Activated CD8-positive, alpha-beta memory T cell treated with anti-CD3 and anti-CD28 coated beads, Interleukin-2, amount 50 U/mL, for 48 hours (primary cell): Measurements from ENCODE around the gene HFE.
"Not testable (repeated sequence)": the region's sequence is repeated elsewhere in the genome, so short reads cannot be mapped to it uniquely, and the experiment has no call there.

Source experiments
- DNase-seq: peaks from one replicate; pipeline ENCODE4 v3.0.0-alpha.2; 2020

Gene HFE

DNA sequence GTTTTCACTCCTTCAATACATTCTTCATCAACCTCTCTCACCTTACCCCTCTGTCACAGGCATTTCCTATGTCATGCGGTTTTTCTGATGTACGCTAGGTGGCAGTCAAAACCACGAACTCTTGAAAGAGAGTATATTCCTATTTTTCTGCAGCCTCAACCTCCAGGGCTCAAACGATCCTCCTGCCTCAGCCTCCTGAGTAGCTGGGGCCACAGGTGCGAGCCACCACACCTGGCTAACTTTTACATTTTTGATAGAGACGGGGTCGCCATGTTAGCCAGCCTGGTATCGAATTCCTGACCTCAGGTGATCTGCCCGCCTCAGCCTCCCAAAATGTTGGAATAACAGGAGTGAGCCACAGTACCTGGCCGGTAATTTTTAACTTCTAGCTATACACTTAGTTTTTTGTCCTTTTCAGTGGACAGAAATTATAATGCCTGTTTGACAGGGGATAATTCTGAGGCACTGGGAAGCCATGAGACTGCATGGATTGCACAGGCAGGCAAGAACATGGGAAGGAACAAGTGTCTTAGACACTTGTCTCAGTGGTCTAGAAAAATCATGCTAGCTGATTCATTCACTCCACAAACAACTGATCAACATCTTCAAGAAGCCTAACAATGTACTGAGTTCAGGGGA is 22.5 kb upstream of the HFE start:
- DNase-seq = no peak

DNA sequence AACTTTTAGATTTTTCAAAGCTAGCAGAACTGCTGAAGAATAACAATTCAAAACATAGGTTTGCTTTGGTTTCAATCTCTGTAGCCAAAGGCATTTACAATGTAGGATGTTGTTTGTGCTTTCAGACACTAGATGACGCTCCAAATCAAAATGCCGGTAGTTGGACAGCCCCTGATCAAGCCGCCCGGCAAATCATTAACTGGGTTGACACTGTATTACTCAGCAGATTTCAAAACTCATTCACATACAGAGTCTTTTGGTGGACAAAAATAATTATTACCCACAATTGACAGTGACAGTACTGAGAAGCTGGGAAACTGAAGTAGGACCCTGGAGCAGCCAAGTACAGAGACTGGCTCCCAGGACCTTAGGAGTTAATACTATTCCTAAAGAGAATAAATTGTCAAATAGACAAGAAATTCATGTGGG is 21.3 kb upstream of the HFE start:
- DNase-seq = no peak

DNA sequence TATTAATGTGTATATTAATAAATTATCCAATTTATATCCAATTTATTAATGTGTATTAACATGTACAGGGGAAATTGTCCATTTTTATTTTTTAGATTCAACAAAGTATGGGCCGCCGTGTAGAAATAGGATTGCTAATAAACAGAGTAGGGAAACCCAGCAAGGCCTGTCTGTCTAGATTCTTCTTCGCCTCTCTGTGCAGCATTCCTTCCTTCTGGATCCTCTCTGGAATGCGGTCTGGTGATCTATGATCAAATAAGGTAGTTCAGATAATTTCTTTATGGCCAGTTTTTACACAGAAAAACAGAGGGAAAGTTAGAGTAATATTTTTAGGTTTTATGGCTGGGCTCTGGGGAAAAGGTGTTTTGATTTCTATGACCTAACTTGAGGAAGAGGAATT is 19.9 kb upstream of the HFE start:
- no peak for DNase-seq

DNA sequence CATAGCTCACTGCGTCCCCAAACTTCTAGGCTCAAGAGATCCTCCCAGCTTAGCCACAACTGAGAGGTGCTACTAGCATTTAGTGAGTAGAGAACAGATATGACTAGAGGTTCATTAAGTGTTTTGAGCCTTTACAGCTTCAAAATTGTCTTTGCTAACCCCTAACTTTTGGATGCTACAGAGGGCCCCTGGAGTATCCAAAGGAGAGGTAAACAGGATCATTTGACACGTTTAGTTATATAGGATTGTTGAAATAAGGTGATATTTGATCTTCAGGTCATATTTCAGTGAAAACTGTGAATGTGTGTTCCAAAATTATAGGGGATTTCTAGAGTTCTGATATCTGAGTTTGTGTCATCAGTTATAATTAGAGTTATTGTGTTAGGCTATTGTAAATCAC is 19.2 kb upstream of the HFE start:
- DNase-seq = no peak

DNA sequence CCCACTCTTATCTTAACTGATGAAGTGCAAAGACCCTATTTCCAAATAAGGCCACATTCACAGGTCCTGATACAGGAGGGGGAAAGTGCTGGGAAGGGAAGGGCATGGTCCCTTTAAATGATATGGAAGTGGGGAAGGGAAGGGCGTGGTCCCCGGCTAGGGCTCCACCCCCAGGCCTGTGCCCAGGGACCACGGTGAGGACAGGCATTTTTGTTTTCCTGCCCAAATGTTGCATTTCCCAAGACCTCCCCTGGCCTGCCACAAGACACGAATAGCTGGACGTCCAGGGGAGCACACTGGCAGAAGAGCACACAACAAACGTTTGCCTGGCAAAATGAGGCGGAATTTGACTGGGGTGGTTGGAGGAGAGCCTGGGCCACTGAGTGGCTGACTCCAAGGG is 16.1 kb upstream of the HFE start:
- DNase-seq = no peak

DNA sequence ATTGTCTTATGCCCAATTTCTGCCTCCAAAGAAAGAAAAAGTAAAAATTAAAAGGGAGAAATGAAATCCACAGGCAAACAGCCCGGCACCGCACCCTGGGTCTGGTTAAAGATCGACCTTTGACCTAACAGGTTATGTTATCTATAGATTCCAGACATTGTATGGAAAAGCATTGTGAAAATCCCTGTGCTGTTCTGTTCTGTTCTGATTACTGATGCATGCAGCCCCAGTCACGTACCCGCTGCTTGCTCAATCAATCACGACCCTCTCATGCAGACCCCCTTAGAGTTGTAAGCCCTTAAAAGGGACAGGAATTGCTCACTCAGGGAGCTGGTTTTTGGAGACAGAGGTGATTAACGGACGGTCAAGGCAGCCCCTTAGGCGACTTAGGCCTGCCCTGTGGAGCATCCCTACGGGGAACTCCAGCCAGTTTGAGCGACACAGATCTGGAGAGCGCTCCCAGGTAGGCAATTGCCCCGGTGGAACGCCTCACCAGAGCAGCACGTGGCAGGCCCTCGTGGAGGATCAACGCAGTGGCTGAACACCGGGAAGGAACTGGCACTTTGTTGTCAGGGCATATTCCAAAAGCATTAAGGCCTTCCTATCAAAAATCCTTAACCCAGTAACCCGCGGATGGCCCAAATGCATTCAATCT is 12.0 kb upstream of the HFE start:
- no peak for DNase-seq

DNA sequence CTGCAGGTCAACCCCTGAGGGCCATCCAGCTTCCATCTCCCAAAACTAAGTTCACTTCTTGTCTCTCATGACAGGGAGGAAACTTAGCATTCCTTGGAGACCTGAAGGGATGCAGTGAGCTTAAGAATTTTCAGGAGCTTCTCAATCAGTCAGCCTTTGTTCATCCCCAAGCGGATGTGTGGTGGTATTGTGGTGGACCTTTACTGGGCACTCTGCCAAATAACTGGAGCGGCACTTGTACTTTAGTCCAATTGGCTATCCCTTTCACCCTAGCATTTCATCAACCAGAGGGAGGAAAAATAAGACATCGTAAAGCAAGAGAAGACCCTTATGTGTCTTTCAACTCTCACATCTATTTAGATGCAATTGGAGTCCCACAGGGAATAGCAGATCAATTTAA is 9.2 kb upstream of the HFE start:
- DNase-seq = not testable (repeated sequence)

DNA sequence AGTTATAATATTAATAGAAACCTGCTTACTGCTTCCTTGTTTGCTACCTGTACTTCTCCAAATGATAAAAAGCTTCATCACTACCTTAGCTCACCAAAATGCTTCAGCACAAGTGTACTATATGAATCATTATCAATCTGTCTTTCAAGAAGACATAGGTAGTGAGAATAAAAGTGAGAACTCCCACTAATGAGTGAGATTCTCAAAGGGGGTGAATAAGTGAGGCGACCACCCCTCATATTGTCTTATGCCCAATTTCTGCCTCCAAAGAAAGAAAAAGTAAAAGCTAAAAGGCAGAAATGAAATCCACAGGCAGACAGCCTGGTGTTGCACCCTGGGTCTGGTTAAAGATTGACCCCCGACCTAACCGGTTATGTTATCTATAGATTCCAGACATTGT is 6.1 kb upstream of the HFE start:
- not testable (repeated sequence) for DNase-seq

DNA sequence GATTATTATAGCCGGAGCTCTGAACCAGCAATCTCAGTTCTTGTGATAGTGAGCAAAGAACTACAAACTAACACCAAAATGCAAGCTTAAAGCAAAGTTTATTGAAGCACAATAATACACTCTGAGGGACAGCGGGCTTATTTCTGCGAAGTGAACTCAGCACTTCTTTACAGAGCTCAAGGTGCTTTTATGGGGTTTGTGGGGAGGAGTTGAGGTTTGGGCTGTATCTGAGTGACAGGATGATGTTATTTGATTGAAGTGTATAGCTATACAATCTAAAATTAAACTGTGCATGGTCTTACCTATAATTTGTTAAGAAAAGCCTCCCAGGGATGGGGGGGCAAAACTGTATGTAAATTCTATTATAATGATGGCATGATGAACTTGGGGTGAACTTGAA is 1.0 kb upstream of the HFE start:
- DNase-seq = no peak

DNA sequence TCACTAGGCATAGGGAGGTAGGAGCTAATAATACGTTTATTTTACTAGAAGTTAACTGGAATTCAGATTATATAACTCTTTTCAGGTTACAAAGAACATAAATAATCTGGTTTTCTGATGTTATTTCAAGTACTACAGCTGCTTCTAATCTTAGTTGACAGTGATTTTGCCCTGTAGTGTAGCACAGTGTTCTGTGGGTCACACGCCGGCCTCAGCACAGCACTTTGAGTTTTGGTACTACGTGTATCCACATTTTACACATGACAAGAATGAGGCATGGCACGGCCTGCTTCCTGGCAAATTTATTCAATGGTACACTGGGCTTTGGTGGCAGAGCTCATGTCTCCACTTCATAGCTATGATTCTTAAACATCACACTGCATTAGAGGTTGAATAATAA is 1.1 kb downstream of the HFE start:
- DNase-seq = no peak

DNA sequence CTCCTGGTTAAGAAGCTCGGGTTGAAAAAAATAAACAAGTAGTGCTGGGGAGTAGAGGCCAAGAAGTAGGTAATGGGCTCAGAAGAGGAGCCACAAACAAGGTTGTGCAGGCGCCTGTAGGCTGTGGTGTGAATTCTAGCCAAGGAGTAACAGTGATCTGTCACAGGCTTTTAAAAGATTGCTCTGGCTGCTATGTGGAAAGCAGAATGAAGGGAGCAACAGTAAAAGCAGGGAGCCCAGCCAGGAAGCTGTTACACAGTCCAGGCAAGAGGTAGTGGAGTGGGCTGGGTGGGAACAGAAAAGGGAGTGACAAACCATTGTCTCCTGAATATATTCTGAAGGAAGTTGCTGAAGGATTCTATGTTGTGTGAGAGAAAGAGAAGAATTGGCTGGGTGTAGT is 2.0 kb downstream of the HFE start:
- DNase-seq = no peak

DNA sequence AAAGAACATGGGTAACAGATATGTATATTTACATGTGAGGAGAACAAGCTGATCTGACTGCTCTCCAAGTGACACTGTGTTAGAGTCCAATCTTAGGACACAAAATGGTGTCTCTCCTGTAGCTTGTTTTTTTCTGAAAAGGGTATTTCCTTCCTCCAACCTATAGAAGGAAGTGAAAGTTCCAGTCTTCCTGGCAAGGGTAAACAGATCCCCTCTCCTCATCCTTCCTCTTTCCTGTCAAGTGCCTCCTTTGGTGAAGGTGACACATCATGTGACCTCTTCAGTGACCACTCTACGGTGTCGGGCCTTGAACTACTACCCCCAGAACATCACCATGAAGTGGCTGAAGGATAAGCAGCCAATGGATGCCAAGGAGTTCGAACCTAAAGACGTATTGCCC is 5.2 kb downstream of the HFE start:
- no peak for DNase-seq

DNA sequence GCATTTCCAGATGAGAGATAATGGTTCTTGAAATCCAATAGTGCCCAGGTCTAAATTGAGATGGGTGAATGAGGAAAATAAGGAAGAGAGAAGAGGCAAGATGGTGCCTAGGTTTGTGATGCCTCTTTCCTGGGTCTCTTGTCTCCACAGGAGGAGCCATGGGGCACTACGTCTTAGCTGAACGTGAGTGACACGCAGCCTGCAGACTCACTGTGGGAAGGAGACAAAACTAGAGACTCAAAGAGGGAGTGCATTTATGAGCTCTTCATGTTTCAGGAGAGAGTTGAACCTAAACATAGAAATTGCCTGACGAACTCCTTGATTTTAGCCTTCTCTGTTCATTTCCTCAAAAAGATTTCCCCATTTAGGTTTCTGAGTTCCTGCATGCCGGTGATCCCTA is 6.8 kb downstream of the HFE start:
- no peak for DNase-seq

DNA sequence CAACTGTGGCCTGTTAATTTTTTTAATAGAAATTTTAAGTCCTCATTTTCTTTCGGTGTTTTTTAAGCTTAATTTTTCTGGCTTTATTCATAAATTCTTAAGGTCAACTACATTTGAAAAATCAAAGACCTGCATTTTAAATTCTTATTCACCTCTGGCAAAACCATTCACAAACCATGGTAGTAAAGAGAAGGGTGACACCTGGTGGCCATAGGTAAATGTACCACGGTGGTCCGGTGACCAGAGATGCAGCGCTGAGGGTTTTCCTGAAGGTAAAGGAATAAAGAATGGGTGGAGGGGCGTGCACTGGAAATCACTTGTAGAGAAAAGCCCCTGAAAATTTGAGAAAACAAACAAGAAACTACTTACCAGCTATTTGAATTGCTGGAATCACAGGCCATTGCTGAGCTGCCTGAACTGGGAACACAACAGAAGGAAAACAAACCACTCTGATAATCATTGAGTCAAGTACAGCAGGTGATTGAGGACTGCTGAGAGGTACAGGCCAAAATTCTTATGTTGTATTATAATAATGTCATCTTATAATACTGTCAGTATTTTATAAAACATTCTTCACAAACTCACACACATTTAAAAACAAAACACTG is 10.1 kb downstream of the HFE start:
- peak; percentile 71 for DNase-seq

DNA sequence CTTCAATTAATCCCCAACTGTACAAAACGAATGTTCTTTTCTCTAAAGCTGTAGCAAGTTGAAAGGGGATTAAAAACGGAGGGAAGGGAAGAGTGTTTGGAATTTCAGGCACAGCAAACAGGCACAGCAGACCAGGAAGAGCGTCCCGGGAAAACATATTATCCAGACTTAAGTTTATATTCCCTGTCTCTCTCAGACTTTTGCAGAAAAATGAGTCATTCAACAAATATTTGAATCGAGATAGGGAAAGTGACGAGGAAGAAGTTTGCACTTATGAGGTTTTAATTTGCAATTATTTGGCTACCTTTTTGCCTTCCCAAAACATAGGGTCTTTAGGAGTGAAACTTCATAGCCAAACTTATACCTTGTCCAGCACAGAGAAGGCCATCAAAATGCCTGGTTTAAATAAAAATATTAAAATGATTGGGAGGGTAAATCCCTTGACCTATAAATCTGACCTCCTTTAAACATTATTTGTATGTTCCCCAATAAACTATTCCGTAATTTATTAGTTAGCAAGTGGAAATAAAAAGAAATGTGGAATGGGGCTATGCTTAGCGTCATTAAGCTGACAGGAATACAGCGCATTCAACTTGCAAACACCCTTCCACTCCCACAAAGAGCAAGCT is 16.0 kb downstream of the HFE start:
- no peak for DNase-seq

DNA sequence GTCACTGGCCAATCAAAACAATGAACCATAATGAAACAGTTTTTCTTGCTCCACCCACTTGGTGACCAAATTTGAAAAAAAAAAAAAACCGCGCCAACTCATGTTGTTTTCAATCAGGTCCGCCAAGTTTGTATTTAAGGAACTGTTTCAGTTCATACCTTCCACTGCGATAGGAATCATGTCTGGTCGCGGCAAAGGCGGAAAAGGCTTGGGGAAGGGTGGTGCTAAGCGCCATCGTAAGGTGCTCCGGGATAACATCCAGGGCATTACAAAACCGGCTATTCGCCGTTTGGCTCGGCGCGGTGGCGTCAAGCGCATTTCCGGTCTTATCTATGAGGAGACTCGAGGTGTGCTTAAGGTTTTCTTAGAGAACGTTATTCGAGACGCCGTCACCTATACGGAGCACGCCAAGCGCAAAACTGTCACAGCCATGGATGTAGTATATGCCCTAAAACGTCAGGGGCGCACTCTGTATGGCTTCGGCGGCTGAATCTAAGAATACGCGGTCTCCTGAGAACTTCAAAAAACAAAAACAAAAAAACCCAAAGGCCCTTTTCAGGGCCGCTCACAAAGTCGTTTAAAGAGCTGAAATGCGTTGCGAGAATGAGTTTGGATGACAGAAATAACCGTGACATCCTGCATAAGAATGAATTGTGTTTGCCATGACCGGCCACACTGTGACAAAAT is 16.7 kb downstream of the HFE start:
- peak; percentile 93 for DNase-seq

DNA sequence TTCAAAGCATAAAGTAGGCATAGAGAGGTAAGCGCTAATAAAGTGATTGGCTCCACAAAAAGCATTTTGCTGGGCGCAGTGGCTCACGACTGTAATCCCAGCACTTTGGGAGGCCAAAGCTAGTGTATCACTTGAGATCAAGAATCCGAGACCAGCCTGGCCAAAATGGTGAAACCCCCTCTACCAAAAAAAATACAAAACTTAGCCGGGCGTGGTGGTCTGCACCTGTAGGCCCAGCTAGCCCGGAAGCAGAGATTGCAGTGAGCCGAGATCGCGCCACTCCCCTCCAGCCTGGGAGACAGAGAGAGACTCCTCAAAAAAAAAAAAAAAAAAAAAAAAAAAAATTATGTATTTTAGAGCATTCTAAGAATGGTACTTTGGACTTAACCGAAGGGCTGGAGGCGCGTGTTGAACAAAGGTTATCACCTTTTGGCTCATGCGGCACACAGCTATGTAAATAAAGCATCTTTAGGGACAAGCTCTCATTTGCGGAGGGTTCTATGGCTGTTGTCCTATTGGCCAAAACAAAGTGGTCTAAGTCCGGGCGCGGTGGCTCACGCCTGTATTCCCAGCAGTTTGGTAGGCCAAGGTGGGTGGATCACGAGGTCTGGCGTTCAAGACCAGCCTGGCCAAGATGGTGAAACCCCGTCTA is 17.4 kb downstream of the HFE start:
- DNase-seq = peak; percentile 63

DNA sequence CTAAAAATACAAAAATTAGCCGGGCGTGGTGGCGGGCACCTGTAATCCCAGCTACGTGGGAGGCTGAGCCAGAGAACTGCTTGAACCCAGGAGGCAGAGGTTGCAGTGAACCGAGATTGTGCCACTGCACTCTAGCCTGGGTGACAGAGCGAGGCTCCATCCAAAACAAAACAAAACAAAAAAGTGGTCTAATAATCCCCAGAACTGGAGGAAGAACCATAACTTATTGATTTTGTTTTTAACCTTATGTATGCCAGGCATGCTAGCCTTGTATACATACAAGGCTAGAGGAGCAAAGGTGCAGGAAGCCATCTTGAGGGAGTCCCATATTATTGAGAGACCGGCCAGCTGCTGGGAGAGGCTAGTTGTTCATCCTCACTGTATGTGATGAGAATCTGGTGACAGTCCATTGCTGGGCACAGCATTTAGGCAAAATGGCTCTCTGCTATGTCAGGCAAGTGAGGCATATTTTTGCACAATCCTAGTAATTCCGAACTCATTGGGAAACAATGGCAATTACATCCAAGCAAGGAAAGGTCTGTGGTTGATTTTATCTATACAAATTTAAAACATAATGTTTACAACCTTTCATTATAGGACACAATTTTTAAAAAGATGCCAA is 18.0 kb downstream of the HFE start:
- no peak for DNase-seq

DNA sequence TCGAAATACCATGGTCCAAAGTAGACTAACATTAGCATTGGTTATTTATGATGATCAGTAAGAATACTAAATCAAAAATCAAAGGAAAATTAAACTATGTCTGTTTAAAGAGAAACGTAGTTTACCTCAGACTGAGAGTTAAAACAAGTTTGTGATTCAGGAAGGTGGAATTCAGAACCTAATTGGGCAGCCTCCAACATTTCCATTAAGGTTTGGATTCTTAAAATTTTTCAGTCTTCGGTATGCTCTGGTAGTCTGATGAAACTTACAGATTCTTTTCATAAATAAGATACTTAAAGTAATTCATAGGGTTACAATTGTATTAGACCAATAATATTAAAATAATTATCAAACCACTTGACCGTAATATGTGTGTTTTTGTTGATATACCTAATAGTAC is 18.6 kb downstream of the HFE start:
- DNase-seq = no peak

DNA sequence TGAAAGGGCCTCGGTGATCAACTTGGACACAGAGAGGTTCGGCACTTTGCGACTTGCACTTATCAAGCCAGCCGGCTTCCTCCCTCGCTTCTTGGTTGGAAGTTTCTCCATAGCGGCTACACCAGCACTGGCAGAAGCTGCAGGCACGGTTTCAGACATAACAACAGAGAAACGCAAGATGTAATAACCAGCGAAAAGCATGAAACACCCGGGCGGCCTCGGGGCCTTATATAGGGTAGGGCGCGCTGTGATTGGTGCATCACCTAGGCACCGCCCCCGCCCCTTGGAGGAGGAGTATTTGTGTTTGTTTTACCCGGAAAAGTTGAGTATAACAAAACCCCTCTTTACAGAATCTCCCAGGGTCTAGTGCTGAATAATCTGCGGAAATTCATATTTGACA is 20.7 kb downstream of the HFE start:
- no peak for DNase-seq

DNA sequence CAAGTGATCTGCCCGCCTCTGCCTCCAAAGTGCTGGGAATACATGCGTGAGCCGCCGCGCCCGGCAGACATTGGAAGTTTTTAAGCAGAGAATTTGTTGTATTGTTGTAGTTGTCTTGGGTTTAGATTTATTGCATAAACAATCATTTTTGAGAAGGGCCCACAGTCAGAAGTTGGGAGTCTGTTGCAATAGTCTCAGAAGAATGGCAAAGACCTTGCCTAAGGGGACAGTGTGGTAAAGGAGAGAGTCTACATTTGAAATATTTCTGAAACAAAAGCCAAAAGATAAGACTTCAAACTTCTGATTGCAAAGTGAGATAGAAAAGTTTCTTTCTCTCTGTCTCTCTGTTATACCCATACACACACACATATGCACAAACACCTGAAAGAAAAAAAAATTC is 22.5 kb downstream of the HFE start:
- no peak for DNase-seq

DNA sequence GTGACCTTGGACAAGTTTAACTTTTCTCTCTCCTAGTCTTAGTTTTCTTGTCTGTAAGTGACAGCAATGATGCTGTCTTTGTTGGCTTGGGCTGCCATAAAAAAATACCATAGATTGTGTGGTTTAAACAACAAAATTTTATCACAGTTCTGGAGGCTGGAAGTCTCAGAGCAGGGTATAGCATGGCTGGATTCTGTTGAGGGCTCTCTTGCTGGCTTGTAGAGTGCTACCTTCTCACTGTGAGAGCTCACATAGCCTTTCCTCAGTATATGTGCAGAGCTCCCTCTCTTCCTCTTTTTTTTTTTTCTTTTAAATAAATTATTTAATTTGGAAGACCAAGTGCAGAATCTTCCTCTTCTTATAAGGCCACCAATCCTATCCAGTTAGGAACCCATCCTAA is 26.3 kb downstream of the HFE start:
- no peak for DNase-seq

DNA sequence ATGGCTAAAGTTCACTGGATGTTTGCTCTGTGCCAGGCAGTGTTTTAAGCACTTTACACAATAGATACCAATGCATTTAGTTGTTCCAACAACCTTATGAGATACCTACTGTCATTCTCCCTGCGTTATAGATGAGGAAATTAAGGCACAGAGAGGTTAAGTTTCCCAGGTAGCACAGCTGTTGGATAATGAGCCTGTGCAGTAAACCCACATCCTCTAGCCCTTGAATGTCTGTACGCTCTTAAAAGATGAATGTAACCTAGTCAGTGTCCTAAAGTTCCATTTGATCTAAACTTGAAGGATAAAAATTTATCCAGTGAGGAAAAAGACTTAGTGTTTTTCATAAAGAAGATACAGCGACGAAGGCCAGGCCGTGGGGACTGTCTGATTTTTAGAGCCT is 28.0 kb downstream of the HFE start:
- no peak for DNase-seq
